Fibroblast of lung (primary cell): ENCODE data around the gene ARF5.

ENCODE experiments used
- CTCF ChIP-seq, 2 donors: IDR thresholded peaks in 1 of 2; conservative IDR thresholded peaks in 1 of 2; 1 replicate in 1 of 2; 2 replicates in 1 of 2; pipeline ENCODE4 v1.5.1; 2011 to 2012; ENCODE audit warnings: low read length in 2 of 2, control low read depth in 1 of 2, inconsistent platforms in 1 of 2, low read depth in 1 of 2, mild to moderate bottlenecking in 1 of 2
- EZH2 ChIP-seq: IDR thresholded peaks from 2 replicates; pipeline ENCODE4 v1.5.1; 2012; ENCODE audit warnings: low read length, control low read depth, mild to moderate bottlenecking; ENCODE audit errors: missing control alignments

GRCh38 chr7:127546313-127546712 lies 41.9 kb upstream of the ARF5 start:
- TF ChIP-seq EZH2 (no peak), CTCF (conservative IDR thresholded peaks at IDR 0.05 in 1 of 2, IDR thresholded peaks at IDR 0.05 in 1 of 2; ENCODE audit: low read depth in 1 of 2, low read length in 2 of 2) (no peak)
